ENCODE measurements around the gene OVCH1. TPM values are rescaled to one million over a fixed set of nuclear protein-coding genes. Genes with fewer than 3 reads are reported as not detected.
A peak's percentile ranks its signal among the peaks of the same experiment; 100 is the strongest.
"Not testable (repeated sequence)": the region's sequence is repeated elsewhere in the genome, so short reads cannot be mapped to it uniquely, and the experiment has no call there.

Gene OVCH1
- total RNA-seq, 1 experiment from 2014 or later, result 0.02 TPM

GRCh38 chr12:29508949-29509348, 11.5 kb upstream of the OVCH1 start:
- no peak for DNase-seq (ENCODE audit: extremely low read depth, low read depth)

- DNase-seq (ENCODE audit: extremely low read depth, low read depth), result no peak
These were observed 7.6 kb upstream of the OVCH1 start for GRCh38 chr12:29505122-29505521.

DNA sequence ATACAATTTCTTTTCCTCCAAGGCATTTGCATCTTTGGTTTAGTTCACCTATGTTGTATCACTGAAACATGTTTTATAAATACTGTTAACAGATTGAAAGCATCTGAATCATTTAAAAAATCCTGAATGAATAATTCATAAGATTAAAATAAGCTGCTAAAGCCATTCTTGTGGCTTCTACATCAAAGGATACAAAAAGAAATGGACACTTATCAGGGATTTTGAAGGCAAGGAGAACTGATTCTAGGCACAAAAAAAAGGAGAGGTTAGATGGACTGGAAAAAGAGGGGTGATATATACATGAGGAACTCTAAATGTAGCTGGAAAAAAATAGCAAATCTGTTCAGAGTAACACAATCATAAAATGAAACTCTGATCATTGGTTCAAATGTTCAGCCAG, 5.8 kb upstream of the OVCH1 start:
- no peak for DNase-seq (ENCODE audit: extremely low read depth, low read depth)

- DNase-seq (ENCODE audit: extremely low read depth, low read depth), result no peak
These were observed 1.7 kb upstream of the OVCH1 start for GRCh38 chr12:29499235-29499634.

- DNase-seq (ENCODE audit: extremely low read depth, low read depth), result no peak
These were observed 4.6 kb downstream of the OVCH1 start for GRCh38 chr12:29492891-29493290.

DNA sequence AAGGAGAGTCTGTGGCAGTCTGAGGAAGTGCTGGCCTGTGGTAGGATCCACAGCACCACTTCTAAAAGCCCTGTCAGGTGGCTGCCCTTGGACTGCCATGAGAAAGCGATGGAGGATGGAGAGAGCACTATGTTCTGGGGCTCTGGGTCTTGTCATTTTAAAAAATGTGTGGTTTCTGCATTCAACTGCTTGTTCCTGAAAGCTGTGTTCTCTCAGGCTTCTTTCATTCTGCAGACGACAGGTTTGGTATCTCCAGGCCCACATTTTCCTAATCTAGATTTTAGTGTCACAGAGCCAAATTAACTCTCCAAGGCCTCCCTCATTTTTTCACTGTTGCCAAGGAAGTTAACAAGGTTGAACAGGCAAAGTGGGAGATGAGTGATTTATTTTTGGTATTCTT, 10.5 kb downstream of the OVCH1 start:
- no peak for DNase-seq (ENCODE audit: extremely low read depth, low read depth)

DNA sequence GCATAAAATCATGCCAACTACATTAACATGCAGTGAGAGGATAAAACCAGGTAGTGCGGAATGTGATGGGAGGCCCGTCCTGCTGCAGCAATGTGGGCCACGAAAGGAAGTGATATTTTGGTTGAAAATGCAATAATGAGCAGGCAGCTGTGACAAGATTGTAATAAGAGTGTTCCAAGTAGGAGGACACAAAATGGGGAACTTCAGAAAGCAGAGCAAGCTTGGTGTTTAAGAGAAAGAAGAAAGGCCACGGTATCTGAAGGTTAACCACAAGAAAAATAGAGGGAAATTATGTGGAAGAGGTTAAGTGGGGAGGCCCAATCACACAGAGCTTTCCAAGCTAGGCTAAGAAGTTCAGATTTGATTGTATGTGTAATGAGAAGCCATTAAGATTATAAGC, 34.3 kb downstream of the OVCH1 start:
- DNase-seq (ENCODE audit: extremely low read depth, low read depth), result no peak

- no peak for DNase-seq (ENCODE audit: extremely low read depth, low read depth)
These were observed 37.4 kb downstream of the OVCH1 start for GRCh38 chr12:29460082-29460481.

GRCh38 chr12:29455087-29455486, 42.4 kb downstream of the OVCH1 start:
- DNase-seq (ENCODE audit: extremely low read depth, low read depth), result no peak

DNA sequence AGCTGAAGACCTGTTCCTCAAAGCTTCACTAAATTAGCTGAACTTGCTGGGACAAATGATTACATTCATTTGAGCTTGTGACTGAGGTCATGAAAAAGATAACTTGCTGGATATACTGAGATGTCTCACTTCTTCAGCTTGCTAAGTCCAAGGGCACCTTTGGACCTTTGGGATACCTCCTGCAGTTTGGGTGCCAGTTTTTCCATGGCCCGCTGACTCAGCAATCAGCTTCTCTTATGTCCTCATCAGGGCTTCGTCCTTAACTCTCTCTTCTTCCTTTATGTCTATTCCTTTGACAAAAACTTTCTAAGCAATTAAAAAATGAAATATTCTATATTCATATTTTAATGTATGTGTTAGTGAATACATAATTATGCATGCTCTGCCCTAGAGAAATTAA, 45.6 kb downstream of the OVCH1 start:
- DNase-seq (ENCODE audit: extremely low read depth, low read depth), result no peak

DNA sequence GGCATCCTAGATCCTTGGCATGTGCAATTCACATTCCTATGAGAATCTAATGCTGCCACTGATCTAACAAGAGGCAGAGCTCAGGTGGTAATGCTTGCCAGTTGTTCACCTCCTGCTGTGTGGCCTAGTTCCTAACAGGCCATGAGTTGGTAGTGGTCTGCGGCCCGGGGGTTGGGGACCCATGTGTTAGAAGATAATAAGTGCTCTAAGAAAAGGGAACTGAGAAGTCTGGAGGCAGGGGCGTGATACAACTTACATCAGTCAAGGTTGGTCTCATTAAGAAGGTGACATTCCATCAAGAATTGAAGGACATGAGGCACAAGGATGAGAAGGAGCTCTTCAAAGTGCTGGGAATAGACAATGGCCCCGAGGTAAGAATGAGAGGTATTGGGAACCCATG, 49.3 kb downstream of the OVCH1 start:
- DNase-seq (ENCODE audit: extremely low read depth, low read depth), result no peak

DNA sequence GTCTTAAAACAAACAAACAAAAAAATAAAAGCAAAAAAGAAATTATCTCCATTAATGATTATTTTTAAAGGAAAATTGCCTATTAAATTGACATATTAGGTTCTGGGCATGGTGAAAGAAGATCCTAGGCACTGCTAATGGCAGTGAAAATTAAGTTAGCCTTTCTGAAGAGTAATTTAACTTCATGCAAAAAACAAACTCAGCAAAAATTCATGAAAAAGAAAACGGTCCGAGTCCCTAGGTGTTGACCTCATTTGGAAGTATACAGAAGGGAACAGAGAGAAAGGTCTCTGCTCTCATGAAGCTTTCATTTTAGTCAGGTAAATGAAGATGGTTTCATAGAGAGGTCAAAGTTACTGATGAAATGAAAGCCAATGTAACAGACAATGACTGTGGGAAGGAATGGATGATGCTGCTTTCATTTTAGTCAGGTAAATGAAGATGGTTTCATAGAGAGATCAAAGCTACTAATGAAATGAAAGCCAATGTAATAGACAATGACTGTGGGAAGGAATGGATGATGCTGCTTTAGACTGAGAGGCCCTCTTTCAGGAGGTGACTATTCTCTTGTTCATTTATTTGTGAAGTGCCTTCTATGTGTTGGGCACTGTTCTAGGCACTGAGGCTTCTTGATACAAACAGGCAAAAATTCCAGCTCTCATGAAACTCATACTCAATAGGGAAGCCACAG, 50.1 kb downstream of the OVCH1 start:
- DNase-seq (ENCODE audit: extremely low read depth, low read depth), result no peak

GRCh38 chr12:29439506-29439905, 58.0 kb downstream of the OVCH1 start:
- DNase-seq (ENCODE audit: extremely low read depth, low read depth), result no peak

GRCh38 chr12:29438752-29439408, 58.6 kb downstream of the OVCH1 start:
- no peak for DNase-seq (ENCODE audit: extremely low read depth, low read depth)

GRCh38 chr12:29437575-29437974, 59.9 kb downstream of the OVCH1 start:
- DNase-seq (ENCODE audit: extremely low read depth, low read depth), result no peak

DNA sequence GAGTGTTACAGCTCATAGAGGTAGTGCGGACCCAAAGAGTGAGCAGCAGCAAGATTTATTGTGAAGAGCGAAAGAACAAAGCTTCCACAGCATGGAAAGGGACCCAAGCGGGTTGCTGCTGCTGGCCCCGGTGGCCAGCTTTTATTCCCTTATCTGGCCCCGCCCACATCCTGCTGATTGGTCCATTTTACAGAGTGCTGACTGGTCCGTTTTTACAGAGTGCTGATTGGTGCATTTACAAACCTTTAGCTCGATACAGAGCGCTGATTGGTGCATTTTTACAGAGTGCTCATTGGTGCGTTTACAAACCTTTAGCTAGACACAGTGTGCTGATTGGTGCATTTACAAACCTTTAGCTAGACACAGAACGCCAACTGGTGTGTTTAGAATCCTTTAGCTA, 60.7 kb downstream of the OVCH1 start:
- not testable (repeated sequence) for DNase-seq (ENCODE audit: extremely low read depth, low read depth)

- DNase-seq (ENCODE audit: extremely low read depth, low read depth), result no peak
These were observed 66.0 kb downstream of the OVCH1 start for GRCh38 chr12:29431513-29431912.

- DNase-seq (ENCODE audit: extremely low read depth, low read depth), result no peak
These were observed 66.8 kb downstream of the OVCH1 start for GRCh38 chr12:29430716-29431044.

DNA sequence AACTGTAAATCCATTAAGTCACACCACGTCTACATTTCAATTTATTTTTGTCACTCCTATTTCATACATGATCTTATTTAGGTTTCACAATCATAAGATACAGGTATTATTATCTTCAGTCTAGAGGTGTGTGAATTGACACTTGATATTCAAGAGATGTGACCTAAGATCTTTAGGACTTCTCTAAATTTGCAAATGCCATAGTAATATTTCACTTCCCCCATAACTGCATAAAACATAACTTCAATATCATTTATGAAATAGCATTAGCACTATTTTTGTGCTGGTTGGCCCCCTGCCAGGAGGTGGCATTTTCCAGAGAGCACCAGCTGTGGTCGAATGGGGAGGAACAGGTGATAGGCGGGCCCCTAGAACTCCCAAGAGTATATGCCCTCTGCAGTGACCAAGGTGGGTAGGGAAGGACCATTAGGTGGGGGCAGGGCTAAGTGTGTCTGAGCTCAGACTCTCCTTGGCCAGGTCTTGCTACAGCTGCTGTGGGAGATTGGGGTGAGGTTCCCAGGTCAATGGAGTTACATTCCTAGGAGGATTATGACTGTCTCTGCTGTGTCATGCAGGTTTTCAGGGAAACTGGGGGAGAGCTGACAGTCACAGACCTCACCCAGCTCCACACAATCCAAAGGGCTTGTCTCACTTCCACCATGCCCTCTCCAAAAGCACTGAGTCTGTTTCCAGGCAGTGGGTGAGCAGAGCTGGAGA, 67.3 kb downstream of the OVCH1 start:
- no peak for DNase-seq (ENCODE audit: extremely low read depth, low read depth)

DNA sequence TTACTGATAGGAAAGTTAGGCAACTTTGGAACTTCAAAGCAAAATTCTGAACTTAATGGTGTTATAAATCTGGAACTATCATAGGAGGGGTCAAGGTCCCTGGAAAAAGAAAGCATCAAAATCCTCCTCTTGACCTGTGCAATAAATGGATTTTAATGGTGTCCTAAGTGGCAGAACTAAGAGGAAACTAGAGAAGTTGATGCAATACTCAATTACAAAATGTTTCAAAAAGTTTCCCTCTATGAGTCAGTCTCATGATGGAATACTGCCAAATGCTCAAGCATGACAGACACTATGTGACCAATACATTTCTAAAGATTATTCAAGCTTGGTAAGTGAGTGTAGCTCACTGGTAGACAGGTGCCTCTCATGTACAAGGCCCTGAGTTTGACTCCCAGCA, 68.9 kb downstream of the OVCH1 start:
- peak; percentile 50 for DNase-seq (ENCODE audit: extremely low read depth, low read depth)

DNA sequence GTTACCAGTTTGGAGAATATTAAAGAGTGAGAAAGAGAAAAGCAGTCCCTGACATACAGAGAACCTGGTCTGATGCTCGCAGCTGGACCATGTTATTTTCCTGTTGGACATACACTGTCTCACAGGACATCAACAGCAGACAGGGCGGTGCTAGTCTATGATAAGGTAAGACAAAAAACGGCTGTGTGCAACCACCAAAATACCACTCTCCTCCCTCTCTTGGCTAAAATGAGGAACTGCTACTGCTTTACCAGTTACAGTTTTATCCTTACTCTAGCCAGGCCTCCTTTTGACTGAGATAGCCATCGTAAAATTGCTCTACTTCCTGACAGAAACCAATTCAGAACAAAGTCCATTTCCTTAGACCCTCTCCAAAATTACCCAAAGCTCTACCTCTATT, 69.5 kb downstream of the OVCH1 start:
- no peak for DNase-seq (ENCODE audit: extremely low read depth, low read depth)

DNA sequence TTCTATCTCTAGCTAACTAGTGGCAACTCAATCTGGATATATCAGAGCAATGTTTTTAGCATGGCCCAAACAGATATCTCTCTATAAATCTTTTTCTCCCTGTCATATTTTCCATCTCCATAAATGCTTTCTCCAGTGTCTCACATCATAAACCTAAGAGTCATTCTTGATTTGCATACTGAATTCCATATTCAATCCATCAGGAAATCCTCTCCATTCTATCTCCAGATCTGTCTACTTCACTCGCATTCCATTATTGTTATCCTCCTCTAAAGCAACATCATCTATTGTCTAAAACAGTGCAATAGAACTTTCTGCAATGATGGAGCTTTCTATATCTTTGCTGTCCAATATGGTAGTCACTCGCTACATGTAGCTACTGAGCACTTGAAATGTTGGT, 71.0 kb downstream of the OVCH1 start:
- DNase-seq (ENCODE audit: extremely low read depth, low read depth), result no peak
